ENCODE data around the gene USP5. TPM values are rescaled to one million over a fixed set of nuclear protein-coding genes. Genes with fewer than 3 reads are reported as not detected.
A peak's percentile ranks its signal among the peaks of the same experiment; 100 is the strongest.

The USP5 gene
- polyA plus RNA-seq, 3 donors, result 28.0 to 32.4 (median 29.9) TPM

- Histone ChIP-seq H3K4me3 (replicated peaks in 1 of 3; ENCODE audit: low read depth in 2 of 3, low read length in 3 of 3) (peak overlapping the region in 1 of 3 experiments; percentile 92), H2AFZ (ENCODE audit: insufficient read depth, low read depth, low read length, poor library complexity, severe bottlenecking) (no peak overlapping the region), H3K27ac (ENCODE audit: low read depth in 1 of 2, low read length in 2 of 2) (peak overlapping the region in 1 of 2 donors; percentile 22), H4K20me1 (ENCODE audit: insufficient read depth, low read length) (peaks cover 55% of the 10 kb centered on the region), H3K79me2 (ENCODE audit: insufficient read depth, low read length) (peaks cover 61% of the 10 kb centered on the region), H3K36me3 (replicated peaks in 1 of 2; ENCODE audit: control insufficient read depth in 1 of 2, insufficient read depth in 2 of 2, low read length in 2 of 2) (peaks cover 15 to 21% of the 10 kb centered on the region in 2 donors), H3K4me1 (ENCODE audit: control insufficient read depth in 1 of 2, insufficient read depth in 2 of 2, low read length in 2 of 2) (peaks cover 46 to 72% of the 10 kb centered on the region in 2 donors), H3K4me2 (replicated peaks; ENCODE audit: extremely low read depth, low read length, poor library complexity, severe bottlenecking) (peak overlapping the region; percentile 96), H3K9ac (ENCODE audit: insufficient read depth, low read length, poor library complexity, severe bottlenecking) (no peak overlapping the region), H3K27me3 (ENCODE audit: control insufficient read depth in 2 of 2, insufficient read depth in 2 of 2, low read length in 2 of 2) (no peaks in the 10 kb centered on the region), H3K9me3 (replicated peaks in 1 of 2; ENCODE audit: control insufficient read depth in 1 of 2, insufficient read depth in 1 of 2, low read length in 2 of 2) (no peaks in the 10 kb centered on the region)
- Mint-ChIP-seq H3K4me1 (peaks cover 65% of the 10 kb centered on the region), H3K4me3 (peak overlapping the region; percentile 87 to 92), H3K9me3 (no peaks in the 10 kb centered on the region), H3K27me3 (ENCODE audit: low read depth in 3 of 3) (peaks cover 0 to 3% (median 0%) of the 10 kb centered on the region in 3 donors), H3K36me3 (peaks cover 26 to 38% of the 10 kb centered on the region in 2 donors), H3K27ac (peak overlapping the region in 4 of 7 donors; percentile 18 to 81 (median 49))
- TF ChIP-seq CTCF (IDR thresholded peaks at IDR 0.05), result no peak
- WGBS (ENCODE audit: insufficient coverage), result 78% methylated on average over 6 of the region's 12 CpGs
- DNase-seq, result no peak
- intact Hi-C loops (cut with micrococcal nuclease), result loop anchor here (5.0 kb wide), 3 partner anchors 36 to 91 kb away; partner anchors contain the start of genes C12orf57 (in 1 of the 2) and RNU7-1 (in 1 of the 2)
These were observed 19.4 kb downstream of the USP5 start for GRCh38 chr12:6871052-6871957.

All from CD14-positive monocyte (primary cell).